Sigmoid colon (tissue), 7 donors: ENCODE data around the gene DCHS2. TPM values are rescaled to one million over a fixed set of nuclear protein-coding genes. Genes with fewer than 3 reads are reported as not detected.

Experiments
- DNase-seq: peaks from one replicate; pipeline ENCODE4 v3.0.0-alpha.2; 2019
- H3K27ac ChIP-seq, 4 donors: fragments of 200-600 bp; sonication (generic); one replicate each; pipeline ENCODE4 v1.5.1; 2016 to 2019; ENCODE audit warnings: mild to moderate bottlenecking in 1 of 4
- H3K27me3 ChIP-seq, 3 donors: fragments of 200-600 bp; sonication (generic); one replicate each; pipeline ENCODE4 v1.5.1; 2019; ENCODE audit warnings: mild to moderate bottlenecking in 1 of 3
- H3K36me3 ChIP-seq, 4 donors: fragments of 200-600 bp; sonication (generic); one replicate each; pipeline ENCODE4 v1.5.1; 2016 to 2019
- H3K4me1 ChIP-seq, 4 donors: fragments of 200-600 bp; sonication (generic); one replicate each; pipeline ENCODE4 v1.5.1; 2017 to 2019
- H3K4me3 ChIP-seq, 4 donors: fragments of 200-600 bp; sonication (generic); one replicate each; pipeline ENCODE4 v1.5.1; 2017 to 2019; ENCODE audit warnings: mild to moderate bottlenecking in 2 of 4, moderate library complexity in 1 of 4
- H3K9me3 ChIP-seq, 4 donors: fragments of 200-600 bp in 3 of 4; sonication (generic) in 3 of 4; one replicate each; pipeline versions ENCODE4 v1.5.1 to v1.6.1; 2013 to 2019
- EP300 ChIP-seq, 4 donors: sonication (generic); formaldehyde crosslinking; IDR thresholded peaks; one replicate each; pipeline ENCODE4 v1.6.1; 2017; ENCODE audit warnings: antibody characterized with exemption in 4 of 4
- POLR2A ChIP-seq, 2 donors: fragments of 450-650 bp; IDR thresholded peaks; one replicate each; pipeline ENCODE4 v1.6.1; 2016; ENCODE audit warnings: antibody characterized with exemption in 2 of 2, mild to moderate bottlenecking in 2 of 2, moderate library complexity in 2 of 2
- POLR2AphosphoS5 ChIP-seq, 4 donors: sonication (generic); formaldehyde crosslinking; IDR thresholded peaks; one replicate each; pipeline ENCODE4 v1.6.1; 2017; ENCODE audit warnings: antibody characterized with exemption in 4 of 4
- WGBS, 2 donors: extraction: QIAGEN DNeasy Blood & Tissue Kit; methylation state at CpG; one replicate each; pipeline ENCODE4 v1.1.7; 2013; 5-methylcytosine and 5-hydroxymethylcytosine counted together
- intact Hi-C: fragments of 100-400 bp; cut with DNase I; formaldehyde crosslinking; loops from one replicate; pipeline ENCODE4 v1.15.1; 2023
- polyA plus RNA-seq, 3 donors: library from polyadenylated mRNA; stranded (reverse); fragments of 200-250 nt; gene quantifications; one replicate each; pipeline ENCODE4 v1.2.3, GENCODE V29; 2013
- total RNA-seq, 4 donors: library from RNA; depleted of rRNA; stranded (reverse); fragments of >200 nt; gene quantifications; one replicate each; pipeline ENCODE4 v1.1.0, GENCODE V29; 2016
- TF ChIP-seq, protein P1 (sequence below), 4 experiments: fragments of 450-650 bp in 3 of 4; fragments of 200-600 bp in 1 of 4; IDR thresholded peaks; one replicate each; pipeline ENCODE4 v1.5.1; 2016 to 2019; ENCODE audit warnings: antibody characterized with exemption in 4 of 4, mild to moderate bottlenecking in 3 of 4, moderate library complexity in 2 of 4
- donor health status: healthy with polysubstance abuse.
- donor health status: Bipolar disorder and iron deficiency.
- donor health status: healthy.

Gene DCHS2
- total and polyA plus RNA-seq, 7 donors: under 0.01 to 24.1 (median 13.6) TPM

DNA sequence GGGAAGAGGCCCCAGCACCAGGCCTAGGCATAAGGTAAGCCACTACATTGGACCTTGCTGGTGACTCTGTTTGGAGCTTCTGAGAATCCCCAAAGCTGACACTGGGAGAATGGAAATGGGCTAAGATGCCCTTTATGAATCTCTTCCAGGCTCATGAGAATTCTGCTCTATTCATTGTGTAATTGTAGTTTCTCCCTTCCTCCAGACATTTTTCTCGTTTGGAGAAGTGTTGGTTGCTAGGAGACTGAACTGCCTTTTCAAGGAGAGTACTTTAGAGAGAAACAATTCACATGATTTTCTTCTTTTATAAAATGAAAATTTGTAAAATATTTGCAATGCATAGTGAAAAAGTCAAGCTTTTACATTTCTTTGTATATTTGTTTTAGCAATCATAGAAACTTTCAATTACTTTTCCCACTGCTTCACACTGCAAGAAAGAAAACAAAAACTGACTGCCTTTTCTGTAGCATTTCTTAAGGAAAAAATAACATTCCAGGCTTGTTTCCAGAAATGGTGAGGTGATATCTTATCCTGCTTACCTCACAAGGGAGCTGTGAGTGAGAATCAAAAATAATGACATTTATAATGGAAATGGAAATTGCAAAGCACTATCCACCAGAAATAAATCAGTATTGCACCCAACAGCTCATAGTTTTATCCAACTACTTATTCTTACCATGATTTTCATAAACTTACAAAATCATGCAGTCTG is 24.9 kb upstream of the DCHS2 start:
- no peaks in the 10 kb centered on the region for H3K27me3 ChIP-seq
- no peak for DNase-seq
- TF ChIP-seq POLR2A (IDR thresholded peaks at IDR 0.05) (no peak), POLR2AphosphoS5 (IDR thresholded peaks at IDR 0.05) (no peak), EP300 (IDR thresholded peaks at IDR 0.05) (no peak)
- TF ChIP-seq, protein P1, sequence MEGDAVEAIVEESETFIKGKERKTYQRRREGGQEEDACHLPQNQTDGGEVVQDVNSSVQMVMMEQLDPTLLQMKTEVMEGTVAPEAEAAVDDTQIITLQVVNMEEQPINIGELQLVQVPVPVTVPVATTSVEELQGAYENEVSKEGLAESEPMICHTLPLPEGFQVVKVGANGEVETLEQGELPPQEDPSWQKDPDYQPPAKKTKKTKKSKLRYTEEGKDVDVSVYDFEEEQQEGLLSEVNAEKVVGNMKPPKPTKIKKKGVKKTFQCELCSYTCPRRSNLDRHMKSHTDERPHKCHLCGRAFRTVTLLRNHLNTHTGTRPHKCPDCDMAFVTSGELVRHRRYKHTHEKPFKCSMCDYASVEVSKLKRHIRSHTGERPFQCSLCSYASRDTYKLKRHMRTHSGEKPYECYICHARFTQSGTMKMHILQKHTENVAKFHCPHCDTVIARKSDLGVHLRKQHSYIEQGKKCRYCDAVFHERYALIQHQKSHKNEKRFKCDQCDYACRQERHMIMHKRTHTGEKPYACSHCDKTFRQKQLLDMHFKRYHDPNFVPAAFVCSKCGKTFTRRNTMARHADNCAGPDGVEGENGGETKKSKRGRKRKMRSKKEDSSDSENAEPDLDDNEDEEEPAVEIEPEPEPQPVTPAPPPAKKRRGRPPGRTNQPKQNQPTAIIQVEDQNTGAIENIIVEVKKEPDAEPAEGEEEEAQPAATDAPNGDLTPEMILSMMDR (IDR thresholded peaks at IDR 0.05): no peak
- H3K36me3 ChIP-seq: no peaks in the 10 kb centered on the region
- intact Hi-C loops: no loop called here
- no peak overlapping the region for H3K27ac ChIP-seq
- H3K9me3 ChIP-seq: no peaks in the 10 kb centered on the region
- peaks cover 0 to 9% (median 0%) of the 10 kb centered on the region in 4 donors for H3K4me1 ChIP-seq
- WGBS, 2 donors: 20 to 31% methylated on average over 1 of the region's 1 CpG
- H3K4me3 ChIP-seq: no peak overlapping the region

DNA sequence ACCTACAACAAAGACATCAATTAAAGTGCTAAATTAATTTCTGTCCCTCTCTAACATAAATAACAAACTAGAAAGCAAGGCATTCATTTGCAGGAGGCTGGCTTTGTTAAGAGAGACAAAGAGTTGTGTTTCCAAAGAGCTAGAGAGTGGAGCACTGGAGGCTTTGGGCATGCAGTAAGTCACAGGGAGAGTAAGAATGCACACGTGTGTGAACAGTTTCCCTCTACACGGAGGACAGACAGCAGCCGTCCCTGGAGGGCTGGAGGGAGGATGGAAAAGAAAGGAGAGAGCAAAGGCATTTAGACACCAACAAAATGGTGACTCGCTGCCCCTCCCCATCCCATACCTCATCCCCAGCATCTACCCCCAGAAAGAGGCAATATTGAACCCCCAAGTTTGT is 20.4 kb upstream of the DCHS2 start:
- no peaks in the 10 kb centered on the region for H3K36me3 ChIP-seq
- H3K9me3 ChIP-seq: no peaks in the 10 kb centered on the region
- H3K4me3 ChIP-seq: no peak overlapping the region
- DNase-seq: no peak
- H3K27ac ChIP-seq: no peak overlapping the region
- H3K27me3 ChIP-seq: no peaks in the 10 kb centered on the region
- intact Hi-C loops: no loop called here
- TF ChIP-seq POLR2AphosphoS5 (IDR thresholded peaks at IDR 0.05): no peak
- no peaks in the 10 kb centered on the region for H3K4me1 ChIP-seq
- WGBS, 2 donors: 65 to 75% methylated on average over 4 of the region's 4 CpGs

DNA sequence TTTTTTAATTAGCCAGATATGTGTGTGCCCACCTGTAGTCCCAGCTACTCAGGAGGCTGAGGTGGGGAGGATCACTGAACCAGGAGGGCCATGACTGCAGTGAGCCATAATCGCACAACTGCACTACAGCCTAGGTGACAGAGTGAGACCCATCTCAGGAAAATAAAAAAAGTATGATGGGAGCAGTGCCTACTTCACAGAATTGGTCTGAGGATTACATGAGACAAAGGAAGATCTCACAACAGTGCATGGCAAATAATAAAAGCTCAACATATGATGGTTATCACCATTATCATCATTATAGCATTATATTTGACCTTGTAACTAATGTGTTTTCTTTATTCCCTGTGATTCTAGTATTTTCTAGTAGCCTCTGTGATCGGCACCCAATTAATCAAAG is 19.9 kb upstream of the DCHS2 start:
- no peak for DNase-seq
- no peak for TF ChIP-seq POLR2AphosphoS5 (IDR thresholded peaks at IDR 0.05)
- no peak for TF ChIP-seq EP300 (IDR thresholded peaks at IDR 0.05)
- TF ChIP-seq POLR2A (IDR thresholded peaks at IDR 0.05): no peak
- TF ChIP-seq, protein P1 (IDR thresholded peaks at IDR 0.05): no peak
- 45 to 93% methylated on average over 2 of the region's 2 CpGs for WGBS, 2 donors
- intact Hi-C loops: no loop called here
- H3K36me3 ChIP-seq: no peaks in the 10 kb centered on the region
- H3K4me1 ChIP-seq: no peaks in the 10 kb centered on the region
- H3K4me3 ChIP-seq: no peak overlapping the region
- no peak overlapping the region for H3K27ac ChIP-seq
- H3K27me3 ChIP-seq: no peaks in the 10 kb centered on the region
- no peaks in the 10 kb centered on the region for H3K9me3 ChIP-seq

DNA sequence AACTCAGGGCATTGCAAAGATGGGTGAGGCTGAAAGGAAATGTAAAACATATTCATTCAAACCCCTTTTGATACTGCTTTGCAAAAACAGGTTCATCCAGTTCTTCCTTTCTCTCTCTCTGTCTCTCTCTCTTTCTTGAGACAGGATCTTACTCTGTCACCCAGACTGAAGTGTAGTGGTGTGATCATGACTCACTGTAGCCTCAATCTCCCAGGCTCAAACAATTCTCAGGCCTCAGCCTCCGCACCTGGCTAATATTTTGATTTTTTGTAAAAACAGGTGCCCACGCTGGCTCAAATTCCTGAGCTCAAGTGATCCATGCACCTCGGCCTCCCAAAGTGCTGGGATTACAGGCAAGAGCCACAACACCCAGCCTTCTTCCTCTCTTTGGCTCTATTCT is 15.6 kb upstream of the DCHS2 start:
- intact Hi-C loops: loop anchor here (5.0 kb wide), 1 partner anchor 175 kb away; no protein-coding TSS in a partner anchor
- Histone ChIP-seq H3K9me3 (no peaks in the 10 kb centered on the region), H3K4me1 (no peaks in the 10 kb centered on the region), H3K4me3 (no peak overlapping the region), H3K27me3 (no peaks in the 10 kb centered on the region), H3K36me3 (no peaks in the 10 kb centered on the region), H3K27ac (no peak overlapping the region)
- 79 to 93% methylated on average over 3 of the region's 3 CpGs for WGBS, 2 donors
- no peak for DNase-seq
- TF ChIP-seq, protein P1 (IDR thresholded peaks at IDR 0.05): no peak
- TF ChIP-seq POLR2A (IDR thresholded peaks at IDR 0.05) (no peak), EP300 (IDR thresholded peaks at IDR 0.05) (no peak), POLR2AphosphoS5 (IDR thresholded peaks at IDR 0.05) (no peak)

DNA sequence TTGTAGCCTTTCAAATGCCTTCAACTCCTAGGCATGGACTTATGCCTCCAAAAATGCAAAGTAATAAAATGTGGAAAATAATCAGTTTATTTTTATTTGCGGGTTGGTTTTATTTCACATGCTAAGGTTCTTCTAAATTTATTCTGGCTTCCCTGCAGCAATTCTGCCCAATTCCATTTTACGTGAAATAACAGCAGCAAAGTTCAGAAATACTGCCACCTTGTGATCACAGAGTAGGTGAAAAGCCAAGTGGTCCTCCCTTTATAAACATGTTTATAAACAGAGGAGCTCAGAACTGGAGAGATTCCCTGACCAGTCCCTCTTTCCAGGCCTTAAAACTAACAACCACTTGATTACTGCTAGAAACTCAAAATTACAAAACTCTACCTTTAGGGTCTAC is 14.7 kb upstream of the DCHS2 start:
- no peaks in the 10 kb centered on the region for H3K9me3 ChIP-seq
- H3K4me3 ChIP-seq: no peak overlapping the region
- WGBS, 2 donors: 9 to 30% methylated on average over 2 of the region's 2 CpGs
- TF ChIP-seq EP300 (IDR thresholded peaks at IDR 0.05) (no peak), POLR2AphosphoS5 (IDR thresholded peaks at IDR 0.05) (no peak), POLR2A (IDR thresholded peaks at IDR 0.05) (no peak)
- TF ChIP-seq, protein P1 (IDR thresholded peaks at IDR 0.05): peak; percentile 28 to 56 (median 46)
- H3K27ac ChIP-seq: no peak overlapping the region
- H3K36me3 ChIP-seq: no peaks in the 10 kb centered on the region
- DNase-seq: no peak
- H3K4me1 ChIP-seq: no peaks in the 10 kb centered on the region
- intact Hi-C loops: loop anchor here (1.0 to 5.0 kb wide), 2 partner anchors 107 to 174 kb away; no protein-coding TSS in a partner anchor
- no peaks in the 10 kb centered on the region for H3K27me3 ChIP-seq
